NCI-H2029 (cell line): ENCODE measurements around the gene PSMD6.

Experiments used
- DNase-seq: peaks from one replicate; lab custom pipeline; 2025; lab: John Stamatoyannopoulos, UW

The PSMD6 gene

GRCh38 chr3:63976872-63977200, 46.5 kb downstream of the PSMD6 start:
- no peak for DNase-seq

- DNase-seq: no peak
Measured at GRCh38 chr3:63976161-63976871, 47.0 kb downstream of the PSMD6 start.

- DNase-seq: no peak
Measured at GRCh38 chr3:63975723-63976122, 47.6 kb downstream of the PSMD6 start.

GRCh38 chr3:63974451-63974850, 48.8 kb downstream of the PSMD6 start:
- no peak for DNase-seq

DNA sequence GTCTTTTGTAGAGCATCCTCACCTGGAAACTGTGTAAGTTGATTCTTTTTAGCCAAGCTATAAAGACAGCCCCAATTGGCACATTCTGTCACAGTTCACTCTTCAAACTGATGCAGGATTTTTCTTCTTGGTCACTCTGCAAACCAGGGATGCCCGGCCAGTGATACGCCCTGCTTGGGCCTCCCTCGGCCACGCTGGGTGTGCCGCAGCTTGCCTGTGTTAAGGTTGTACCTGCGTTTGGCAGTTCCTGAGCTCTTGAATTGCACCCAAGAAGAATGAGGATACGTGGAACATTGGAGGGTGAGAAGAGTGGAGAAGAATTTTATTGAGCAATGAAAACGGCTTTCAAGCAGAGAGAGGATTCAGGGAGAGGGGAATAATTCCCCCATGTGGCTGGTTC, 49.9 kb downstream of the PSMD6 start:
- DNase-seq: no peak

DNA sequence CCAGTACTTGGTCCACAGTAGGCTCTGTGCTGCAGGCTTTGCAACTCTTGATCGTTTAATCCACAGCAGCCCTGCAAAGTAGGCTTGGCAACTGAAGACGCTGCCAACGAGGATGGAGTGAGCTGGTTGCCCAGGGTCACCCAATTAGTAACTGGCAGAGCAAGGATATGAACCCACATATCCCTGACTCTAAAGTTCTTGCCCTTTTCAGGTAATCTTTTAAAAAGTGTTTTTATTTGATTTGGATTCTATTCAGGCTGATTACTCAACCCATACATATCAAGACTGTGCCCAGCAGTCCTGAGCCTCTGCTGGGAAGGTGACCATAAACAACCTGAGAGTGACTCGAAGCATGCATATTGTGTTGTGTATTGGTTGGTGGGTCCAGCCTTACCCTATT, 50.3 kb downstream of the PSMD6 start:
- DNase-seq: no peak

DNA sequence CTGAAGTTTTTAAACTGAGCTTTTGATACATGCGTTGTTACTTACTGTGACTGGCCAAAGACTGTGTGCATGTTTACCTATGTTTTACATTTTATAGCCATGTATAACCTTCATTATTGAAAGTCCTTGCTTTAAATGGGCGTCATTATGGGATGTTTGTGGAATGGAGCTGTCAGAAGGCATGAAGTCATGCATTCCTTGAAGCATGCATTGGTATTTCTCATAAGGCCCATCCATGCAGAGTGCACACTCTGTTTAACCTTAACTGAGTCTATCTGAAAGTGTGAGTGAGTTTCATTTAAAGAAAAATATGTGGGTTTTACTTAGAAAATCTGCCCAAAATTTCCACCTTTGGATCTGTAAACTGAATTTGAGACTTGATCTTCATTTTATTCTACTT, 51.1 kb downstream of the PSMD6 start:
- no peak for DNase-seq

DNA sequence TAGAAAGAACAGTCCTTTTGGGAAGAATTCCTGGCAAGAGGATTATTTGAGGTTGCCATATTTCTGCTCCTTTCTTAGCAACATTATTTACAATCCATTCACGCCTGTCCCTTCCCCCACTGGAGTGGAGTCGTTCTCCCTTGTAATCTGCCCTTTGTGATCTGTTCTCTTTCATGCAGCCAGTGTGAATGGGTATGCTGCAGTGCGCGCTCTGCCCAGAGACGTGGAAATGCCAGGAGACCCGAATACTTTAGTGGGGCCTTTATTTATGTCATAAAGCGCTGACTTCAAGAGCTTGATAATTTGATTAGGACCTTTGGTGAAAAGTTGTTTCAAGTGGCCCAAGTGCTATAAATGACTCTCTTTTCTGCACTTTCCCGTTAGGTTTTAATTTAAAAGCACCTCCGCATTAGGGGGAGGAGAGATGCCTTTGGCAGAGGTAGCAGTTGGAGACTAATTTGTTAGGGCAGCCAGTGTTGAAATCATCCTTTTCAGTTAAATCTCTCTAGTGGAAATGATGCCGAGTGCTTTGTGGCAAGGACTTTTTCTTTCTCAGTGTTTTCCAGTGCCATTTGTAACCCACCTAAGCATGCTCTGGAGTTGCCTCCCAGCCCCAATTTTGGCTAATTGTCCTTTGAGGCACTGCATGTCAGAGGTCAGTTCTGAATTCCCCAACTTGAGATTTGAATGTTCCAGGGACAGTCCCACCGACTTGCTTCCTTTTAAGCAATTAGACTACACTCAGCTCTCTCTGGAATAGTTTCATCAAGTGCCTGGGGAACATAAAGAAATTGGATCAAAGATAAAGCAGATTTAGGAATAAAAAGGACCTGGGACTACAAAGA, 52.4 kb downstream of the PSMD6 start:
- DNase-seq: no peak

DNA sequence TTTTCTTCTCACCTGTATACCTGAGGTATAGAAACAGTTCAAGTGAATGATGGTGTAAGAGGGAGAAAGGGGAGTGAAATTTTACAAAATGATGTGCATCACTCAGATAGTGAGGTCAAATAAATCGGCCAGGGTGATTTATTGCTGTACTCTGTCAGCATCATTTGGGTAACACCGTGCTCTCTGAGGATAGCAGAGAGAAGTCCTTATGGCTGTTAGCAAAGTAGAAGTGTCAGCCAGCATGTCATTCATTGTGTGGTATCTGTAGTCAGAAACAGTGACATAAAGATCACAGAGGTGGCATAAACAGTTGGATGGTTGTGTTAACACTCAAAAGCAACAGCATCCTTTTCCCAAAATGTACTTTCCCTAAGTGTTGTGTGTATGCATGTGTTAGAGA, 53.4 kb downstream of the PSMD6 start:
- no peak for DNase-seq

DNA sequence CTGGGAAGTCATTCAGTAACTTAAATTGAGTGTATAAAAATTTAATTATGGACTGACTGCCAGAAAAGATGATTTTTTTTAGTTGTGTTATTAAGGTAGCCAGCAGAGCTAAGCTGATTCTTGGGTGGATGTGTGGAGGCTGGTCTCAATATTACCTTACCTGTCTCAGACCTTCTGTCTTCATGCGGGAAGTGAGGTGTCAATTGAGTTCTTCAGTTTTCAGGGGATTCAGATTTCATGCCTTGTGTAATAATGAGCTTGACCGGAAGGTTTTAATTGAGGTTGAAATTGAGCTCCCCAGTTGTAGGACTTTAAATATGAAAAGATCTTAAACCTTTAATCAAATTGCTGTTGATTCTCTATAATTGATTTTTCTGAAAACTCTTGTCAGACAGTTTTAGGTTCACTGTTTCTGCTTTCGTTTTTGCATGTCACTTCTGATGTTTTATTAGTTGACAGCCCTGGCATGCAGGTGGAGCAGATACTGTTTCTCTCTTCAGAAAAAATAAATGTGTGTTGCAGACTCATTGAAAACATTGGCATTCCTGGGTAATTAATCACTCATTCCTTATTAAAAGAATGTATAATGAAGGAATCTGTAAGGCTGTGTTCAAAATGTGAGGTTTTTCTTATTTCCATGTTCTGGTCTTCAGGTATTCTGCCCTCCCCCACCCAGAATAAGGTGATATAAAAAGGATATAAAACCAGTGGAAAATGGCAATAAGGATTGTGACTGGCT, 54.5 kb downstream of the PSMD6 start:
- no peak for DNase-seq

DNA sequence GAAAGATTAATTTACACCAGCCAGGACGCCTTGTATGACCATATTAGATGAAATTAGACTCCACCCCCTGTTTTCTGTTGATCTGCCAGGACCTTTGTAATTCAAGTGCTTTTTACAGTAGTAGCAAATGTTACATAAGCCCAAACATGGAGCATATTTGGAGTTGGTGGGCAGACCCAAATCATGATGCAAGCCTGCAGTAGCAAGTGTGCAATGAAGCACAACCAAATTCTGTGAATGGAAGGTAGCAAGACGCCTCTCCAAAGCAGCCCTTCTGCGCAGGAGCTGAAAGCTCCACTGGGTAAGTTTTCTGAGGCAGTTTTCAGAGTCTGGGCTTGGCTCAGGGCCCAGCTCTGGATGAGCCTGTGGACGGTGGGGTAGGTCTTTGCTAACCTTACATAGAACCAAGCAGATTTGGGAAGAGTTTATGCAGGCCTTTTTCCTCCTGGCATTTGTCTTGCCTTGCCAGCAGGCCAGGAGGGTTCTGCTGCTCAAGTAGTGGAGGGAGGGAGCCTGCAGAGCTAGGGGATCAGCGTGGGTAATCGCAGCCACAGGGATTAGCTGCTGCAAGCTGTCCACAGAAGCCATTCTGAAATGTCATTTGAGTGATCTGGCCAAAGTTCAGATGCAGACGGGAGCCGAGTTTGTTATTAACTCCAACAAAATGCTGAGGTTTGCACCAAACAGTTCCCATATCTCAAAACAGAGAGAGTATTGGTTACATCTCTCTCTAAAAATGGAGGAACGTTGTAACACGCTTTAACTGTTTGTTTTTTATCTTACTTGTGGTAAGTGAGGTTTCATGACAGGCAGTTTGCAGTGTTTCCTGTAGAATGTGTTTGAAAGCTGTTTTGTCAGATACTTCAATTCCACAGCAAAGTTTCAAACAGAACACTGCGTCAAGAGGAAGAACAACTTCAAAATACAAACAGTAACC, 55.4 kb downstream of the PSMD6 start:
- peak; percentile 53 for DNase-seq

- no peak for DNase-seq
Measured at GRCh38 chr3:63966871-63967270, 56.4 kb downstream of the PSMD6 start.

- no peak for DNase-seq
Measured at GRCh38 chr3:63966007-63966406, 57.3 kb downstream of the PSMD6 start.

DNA sequence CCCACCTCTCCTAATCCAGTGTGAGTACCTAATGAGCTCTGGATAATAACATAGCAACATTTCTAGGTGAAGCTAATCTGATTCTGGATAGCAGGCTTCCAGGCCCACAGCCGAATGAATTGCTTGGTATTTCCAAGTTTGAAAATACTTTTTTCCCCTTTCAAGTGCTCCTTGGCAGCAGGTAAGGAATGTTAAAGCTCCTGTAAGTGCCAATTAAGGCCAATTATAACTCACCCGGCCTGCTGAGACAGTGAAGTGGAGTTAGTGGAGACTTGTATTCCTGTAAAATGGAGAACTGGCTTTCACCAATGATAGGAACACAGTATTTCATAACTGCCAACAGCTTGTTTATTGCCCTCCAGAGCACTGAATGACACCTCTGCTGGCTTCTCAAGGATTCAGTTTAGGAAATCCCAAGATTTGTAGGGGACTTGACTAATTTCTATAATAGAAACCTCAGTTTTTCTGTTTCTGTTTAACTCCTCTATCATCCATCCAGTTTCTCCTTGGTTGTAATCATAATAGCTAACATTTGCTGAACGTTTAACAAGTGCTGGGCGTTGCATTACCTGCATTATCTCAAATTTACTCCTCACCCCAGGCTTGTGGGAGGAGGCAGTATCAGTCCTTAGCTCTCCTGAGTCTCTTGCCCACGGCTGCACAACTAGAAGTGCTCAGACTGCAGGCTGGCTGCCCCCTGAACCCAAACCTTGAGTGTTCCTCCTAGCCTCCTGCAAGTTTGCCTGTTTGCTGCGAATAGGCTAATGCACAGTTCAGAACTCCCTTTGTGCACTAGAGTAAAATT, 58.4 kb downstream of the PSMD6 start:
- DNase-seq: no peak

GRCh38 chr3:63963496-63963895, 59.8 kb downstream of the PSMD6 start:
- no peak for DNase-seq

DNA sequence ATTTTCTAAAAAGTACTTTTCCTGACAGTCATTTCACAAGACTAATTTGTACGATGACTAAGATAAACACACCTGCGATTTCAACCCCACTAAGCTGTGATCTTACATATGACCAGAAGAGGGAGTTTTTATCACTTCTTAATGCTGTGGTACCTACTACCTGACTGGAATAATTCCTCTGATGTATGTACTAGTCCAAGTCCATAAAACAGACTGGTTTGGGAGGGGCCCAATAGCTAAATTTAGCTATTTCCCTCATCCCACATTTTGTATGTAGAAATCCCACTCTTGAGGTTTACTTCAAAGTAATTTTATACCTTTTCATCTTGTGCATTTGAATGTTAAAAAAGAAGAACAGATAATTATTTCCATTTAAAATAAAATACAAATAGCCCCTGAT, 61.4 kb downstream of the PSMD6 start:
- DNase-seq: no peak
